Trophoblast cell (in vitro differentiated cells and primary cell): ENCODE data around the gene CYP4A11.
"Not testable (repeated sequence)": the region's sequence is repeated elsewhere in the genome, so short reads cannot be mapped to it uniquely, and the experiment has no call there.

Source experiments
- DNase-seq, 2 donors: peaks; one replicate each; pipeline ENCODE4 v3.0.0-alpha.2; 2016
- H2AFZ ChIP-seq: 2 replicates; pipeline ENCODE4 v1.6.1; 2013; ENCODE audit warnings: low read length, moderate library complexity, mild to moderate bottlenecking; ENCODE audit not compliant: insufficient read depth, poor library complexity
- H2AK5ac ChIP-seq: 2 replicates; pipeline ENCODE4 v1.6.1; 2013; ENCODE audit warnings: mild to moderate bottlenecking, low read length
- H2BK120ac ChIP-seq: 2 replicates; pipeline ENCODE4 v1.6.1; 2013; ENCODE audit warnings: low read length, mild to moderate bottlenecking, moderate library complexity; ENCODE audit not compliant: insufficient read depth, poor library complexity
- H2BK12ac ChIP-seq: 2 replicates; pipeline ENCODE4 v1.6.1; 2013; ENCODE audit warnings: mild to moderate bottlenecking, low read length, moderate library complexity
- H2BK5ac ChIP-seq: 2 replicates; pipeline ENCODE4 v1.6.1; 2013; ENCODE audit warnings: low read length, low read depth, moderate library complexity, mild to moderate bottlenecking; ENCODE audit not compliant: poor library complexity
- H3K14ac ChIP-seq: 2 replicates; pipeline ENCODE4 v1.6.1; 2013; ENCODE audit warnings: mild to moderate bottlenecking, low read length
- H3K18ac ChIP-seq: 2 replicates; pipeline ENCODE4 v1.6.1; 2013; ENCODE audit warnings: mild to moderate bottlenecking, low read length
- H3K23ac ChIP-seq: 2 replicates; pipeline ENCODE4 v1.6.1; 2013; ENCODE audit warnings: low read length
- H3K27ac ChIP-seq: 2 replicates; pipeline ENCODE4 v1.5.1; 2013; ENCODE audit warnings: low read depth, mild to moderate bottlenecking, inconsistent platforms, low read length, moderate library complexity
- H3K27me3 ChIP-seq: 2 replicates; pipeline ENCODE4 v1.6.1; 2013; ENCODE audit warnings: inconsistent platforms, mild to moderate bottlenecking, low read length, moderate library complexity; ENCODE audit not compliant: insufficient read depth
- H3K36me3 ChIP-seq, 2 experiments: 1 replicate in 1 of 2; 2 replicates in 1 of 2; pipeline ENCODE4 v1.6.1; 2013; ENCODE audit warnings: low read length in 2 of 2, mild to moderate bottlenecking in 2 of 2, moderate library complexity in 1 of 2; ENCODE audit not compliant: insufficient read depth in 2 of 2, control insufficient read depth in 1 of 2
- H3K4ac ChIP-seq: 2 replicates; pipeline ENCODE4 v1.6.1; 2013; ENCODE audit warnings: low read depth, mild to moderate bottlenecking, low read length, moderate library complexity
- H3K4me1 ChIP-seq, 2 experiments: 1 replicate in 1 of 2; 2 replicates in 1 of 2; pipeline ENCODE4 v1.6.1; 2013; ENCODE audit warnings: low read length in 2 of 2, mild to moderate bottlenecking in 2 of 2, moderate library complexity in 1 of 2; ENCODE audit not compliant: insufficient read depth in 2 of 2, control insufficient read depth in 1 of 2
- H3K4me2 ChIP-seq: 2 replicates; pipeline ENCODE4 v1.6.1; 2013; ENCODE audit warnings: inconsistent platforms, mild to moderate bottlenecking, low read length, moderate library complexity
- H3K4me3 ChIP-seq: 2 replicates; pipeline ENCODE4 v1.5.1; 2013; ENCODE audit warnings: mild to moderate bottlenecking, low read depth, low read length, inconsistent platforms
- H3K79me1 ChIP-seq: one replicate; pipeline ENCODE4 v1.6.1; 2013; ENCODE audit warnings: low read length
- H3K79me2 ChIP-seq: 2 replicates; pipeline ENCODE4 v1.6.1; 2013; ENCODE audit warnings: low read length, mild to moderate bottlenecking; ENCODE audit not compliant: control insufficient read depth, insufficient read depth, poor library complexity
- H3K9ac ChIP-seq: 2 replicates; pipeline ENCODE4 v1.6.1; 2013; ENCODE audit warnings: mild to moderate bottlenecking, low read length
- H3K9me3 ChIP-seq: 2 replicates; pipeline ENCODE4 v1.6.1; 2013; ENCODE audit warnings: low read depth, mild to moderate bottlenecking, control low read depth, inconsistent platforms, low read length; ENCODE audit not compliant: insufficient read depth
- H4K12ac ChIP-seq: 2 replicates; pipeline ENCODE4 v1.6.1; 2013; ENCODE audit warnings: low read depth, mild to moderate bottlenecking, low read length, moderate library complexity
- H4K8ac ChIP-seq: 2 replicates; pipeline ENCODE4 v1.6.1; 2013; ENCODE audit warnings: low read depth, mild to moderate bottlenecking, low read length, moderate library complexity
- H4K91ac ChIP-seq: one replicate; pipeline ENCODE4 v1.6.1; 2013; ENCODE audit warnings: low read depth, mild to moderate bottlenecking, low read length, moderate library complexity
- WGBS: extraction: QIAGEN DNeasy Blood & Tissue Kit; methylation state at CpG from one replicate; pipeline ENCODE4 v1.1.7; 2013; ENCODE audit warnings: missing lambda C conversion rate; ENCODE audit not compliant: insufficient read length, insufficient coverage; ENCODE audit errors: extremely low coverage; 5-methylcytosine and 5-hydroxymethylcytosine counted together

Gene CYP4A11

DNA sequence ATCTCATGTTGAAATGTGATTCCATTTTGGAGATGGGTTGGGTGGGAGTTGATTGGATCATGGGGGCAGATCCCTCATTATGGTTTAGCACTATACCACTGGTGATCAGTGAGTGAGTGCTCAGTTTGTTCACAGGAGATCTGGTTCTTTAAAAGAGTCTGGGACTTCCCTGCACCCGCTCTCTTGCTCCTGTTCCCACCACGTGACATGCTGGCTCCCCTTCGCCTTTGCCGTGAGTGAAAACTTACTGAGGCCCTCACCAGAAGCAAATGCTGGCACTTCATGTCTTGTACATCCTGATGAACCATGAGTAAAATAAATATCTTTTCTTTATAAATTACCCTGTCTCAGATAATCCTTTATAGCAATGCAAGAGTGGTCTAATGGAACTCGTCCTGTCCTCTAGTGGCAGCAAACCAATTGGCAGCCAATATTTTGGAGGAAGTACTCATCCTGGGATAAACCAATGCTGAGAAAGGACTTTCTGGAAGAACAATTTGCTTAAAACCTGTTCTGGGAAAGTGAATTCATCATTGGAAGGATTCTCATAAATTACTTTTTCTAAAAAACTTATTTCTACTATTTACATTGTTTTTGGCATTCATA is 27.8 kb upstream of the CYP4A11 start:
- Histone ChIP-seq H3K4ac (no peak overlapping the region), H2BK120ac (no peak overlapping the region), H2AK5ac (no peak overlapping the region), H2AFZ (no peak overlapping the region), H3K79me2 (no peaks in the 10 kb centered on the region), H3K18ac (no peak overlapping the region), H3K36me3 (no peaks in the 10 kb centered on the region), H4K8ac (no peak overlapping the region), H3K4me3 (no peak overlapping the region), H2BK5ac (no peak overlapping the region), H3K27ac (no peak overlapping the region), H3K4me1 (no peaks in the 10 kb centered on the region), H4K91ac (no peak overlapping the region), H3K14ac (no peak overlapping the region), H3K4me2 (no peak overlapping the region), H3K27me3 (no peaks in the 10 kb centered on the region), H4K12ac (no peak overlapping the region), H3K9ac (no peak overlapping the region), H3K9me3 (peaks cover 4% of the 10 kb centered on the region), H3K79me1 (no peaks in the 10 kb centered on the region), H2BK12ac (no peak overlapping the region), H3K23ac (no peak overlapping the region)
- WGBS = no CpG with 5 or more reads among the region's 5 CpGs
- DNase-seq = no peak

- H3K27me3 ChIP-seq, H2AK5ac ChIP-seq, H3K4me2 ChIP-seq, H3K4me3 ChIP-seq, H3K9ac ChIP-seq, H2BK5ac ChIP-seq, H4K91ac ChIP-seq, H3K18ac ChIP-seq, H3K27ac ChIP-seq, H3K4ac ChIP-seq, H3K79me2 ChIP-seq, H2BK12ac ChIP-seq, H3K4me1 ChIP-seq, DNase-seq, H3K9me3 ChIP-seq, H2BK120ac ChIP-seq, H3K14ac ChIP-seq, H2AFZ ChIP-seq, H3K23ac ChIP-seq, H4K12ac ChIP-seq, H3K79me1 ChIP-seq, H3K36me3 ChIP-seq, H4K8ac ChIP-seq: not testable (repeated sequence)
- WGBS = no CpG with 5 or more reads among the region's 4 CpGs
Observed at GRCh38 chr1:46962272-46962671, 21.0 kb upstream of the CYP4A11 start.

GRCh38 chr1:46961066-46961758 is 19.9 kb upstream of the CYP4A11 start:
- Histone ChIP-seq H3K27me3 (no peaks in the 10 kb centered on the region), H3K4me3 (no peak overlapping the region), H3K4me2 (no peak overlapping the region), H3K4me1 (no peaks in the 10 kb centered on the region), H3K79me2 (no peaks in the 10 kb centered on the region), H3K23ac (no peak overlapping the region), H3K14ac (no peak overlapping the region), H2BK5ac (no peak overlapping the region), H3K18ac (no peak overlapping the region), H3K27ac (no peak overlapping the region), H4K12ac (no peak overlapping the region), H3K36me3 (no peaks in the 10 kb centered on the region), H2AFZ (no peak overlapping the region), H3K9me3 (peaks cover 4% of the 10 kb centered on the region), H2AK5ac (no peak overlapping the region), H3K4ac (no peak overlapping the region), H2BK120ac (no peak overlapping the region), H4K91ac (no peak overlapping the region), H4K8ac (no peak overlapping the region), H2BK12ac (no peak overlapping the region), H3K79me1 (no peaks in the 10 kb centered on the region), H3K9ac (no peak overlapping the region)
- no CpG with 5 or more reads among the region's 2 CpGs for WGBS
- no peak for DNase-seq

- Histone ChIP-seq H2BK120ac (no peak overlapping the region), H3K14ac (no peak overlapping the region), H3K18ac (no peak overlapping the region), H2BK12ac (no peak overlapping the region), H3K4me1 (no peaks in the 10 kb centered on the region), H3K36me3 (no peaks in the 10 kb centered on the region), H3K79me1 (no peaks in the 10 kb centered on the region), H3K79me2 (no peaks in the 10 kb centered on the region), H3K23ac (no peak overlapping the region), H3K4me3 (no peak overlapping the region), H3K27ac (no peak overlapping the region), H3K9me3 (peaks cover 2% of the 10 kb centered on the region), H3K27me3 (no peaks in the 10 kb centered on the region), H2BK5ac (no peak overlapping the region), H4K91ac (no peak overlapping the region), H3K4me2 (no peak overlapping the region), H3K9ac (no peak overlapping the region), H4K12ac (no peak overlapping the region), H4K8ac (no peak overlapping the region), H3K4ac (no peak overlapping the region), H2AK5ac (no peak overlapping the region), H2AFZ (no peak overlapping the region)
- no peak for DNase-seq
- WGBS = no CpG with 5 or more reads among the region's 1 CpG
Observed at GRCh38 chr1:46960250-46960649, 19.0 kb upstream of the CYP4A11 start.
